Endothelial cell of umbilical vein (primary cell): ENCODE data around the gene ATP1B4. TPM values are rescaled to one million over a fixed set of nuclear protein-coding genes. Genes with fewer than 3 reads are reported as not detected.

Experiments
- Bru-seq: library from RNA; stranded (reverse); fragments of 400-500 nt; gene quantifications from one replicate; lab custom pipeline; 2021; lab: Mats Ljungman, UMichigan
- BruChase-seq, 2 experiments: library from RNA; stranded (reverse); fragments of 400-500 nt; gene quantifications; one replicate each; lab custom pipeline; 2021; lab: Mats Ljungman, UMichigan
- BruUV-seq: library from RNA; stranded (reverse); fragments of 400-500 nt; replicated peaks from 2 replicates; lab custom pipeline; 2021; lab: Mats Ljungman, UMichigan
- CTCF ChIA-PET: fragments of 300-600, 350-600 bp; sonication (Branson Sonifier 250); formaldehyde crosslinking; loops from one replicate; lab custom pipeline; 2021; ENCODE audit warnings: antibody characterized with exemption, inconsistent platforms; lab: Charles Lee
- POLR2A ChIA-PET: fragments of 300-600, 350-600 bp; sonication (Branson Sonifier 250); formaldehyde crosslinking; loops from one replicate; lab custom pipeline; 2021; ENCODE audit warnings: antibody characterized with exemption, inconsistent platforms; lab: Charles Lee
- DNase-seq: peaks from one replicate; pipeline ENCODE4 v3.0.0-alpha.2; 2011; ENCODE audit warnings: low read depth, low spot score
- FAIRE-seq: peaks from 2 replicates; lab custom pipeline; 2011; peaks lifted over from hg19 to GRCh38; lab: Jason Lieb, UNC
- H2AFZ ChIP-seq: 2 replicates; pipeline ENCODE4 v1.6.0; 2012; ENCODE audit warnings: low read depth, low read length, control low read depth, inconsistent platforms
- H3K27ac ChIP-seq: 2 replicates; pipeline ENCODE4 v1.5.1; 2011; ENCODE audit warnings: low read depth, mild to moderate bottlenecking, control low read depth, low read length, moderate library complexity; ENCODE audit not compliant: insufficient read depth
- H3K27me3 ChIP-seq, 2 experiments: 2 replicates each; pipeline versions ENCODE4 v1.6.0 to v1.6.1; 2011; ENCODE audit warnings: low read length in 2 of 2, mixed read lengths in 1 of 2; ENCODE audit not compliant: control insufficient read depth in 2 of 2, insufficient read depth in 2 of 2
- H3K36me3 ChIP-seq, 2 experiments: 2 replicates in 1 of 2; 3 replicates in 1 of 2; pipeline ENCODE4 v1.5.1; 2011; ENCODE audit warnings: low read length in 2 of 2, mild to moderate bottlenecking in 1 of 2, moderate library complexity in 1 of 2; ENCODE audit not compliant: control insufficient read depth in 2 of 2, insufficient read depth in 2 of 2; ENCODE audit errors: extremely low read depth in 1 of 2
- H3K4me1 ChIP-seq: 3 replicates; pipeline ENCODE4 v1.5.1; 2011; ENCODE audit warnings: mild to moderate bottlenecking, low read length; ENCODE audit not compliant: control insufficient read depth, insufficient read depth; ENCODE audit errors: extremely low read depth
- H3K4me2 ChIP-seq: 2 replicates; pipeline ENCODE4 v1.6.1; 2011; ENCODE audit warnings: low read length, control low read depth, mixed read lengths; ENCODE audit not compliant: insufficient read depth
- H3K4me3 ChIP-seq, 3 experiments: fragments of 200-600 bp in 1 of 3; sonication (generic), shearing (Covaris generic) in 1 of 3; replicated peaks in 1 of 3; 2 replicates each; pipeline ENCODE4 v1.5.1; 2011 to 2016; ENCODE audit warnings: control low read depth in 3 of 3, low read length in 3 of 3, mild to moderate bottlenecking in 2 of 3, inconsistent platforms in 1 of 3, low read depth in 1 of 3, moderate library complexity in 1 of 3; ENCODE audit not compliant: insufficient read depth in 1 of 3
- H3K79me2 ChIP-seq: 2 replicates; pipeline ENCODE4 v1.6.0; 2012; ENCODE audit warnings: low read length, inconsistent platforms; ENCODE audit not compliant: control insufficient read depth, insufficient read depth
- H3K9ac ChIP-seq: replicated peaks from 2 replicates; pipeline ENCODE3; 2011; ENCODE audit warnings: low read length, control low read depth; ENCODE audit not compliant: insufficient read depth; ENCODE audit errors: extremely low read depth
- H3K9me1 ChIP-seq: replicated peaks from 3 replicates; pipeline ENCODE4 v1.6.0; 2011; ENCODE audit warnings: mild to moderate bottlenecking, low read length; ENCODE audit not compliant: control insufficient read depth, insufficient read depth; ENCODE audit errors: extremely low read depth
- H3K9me3 ChIP-seq: replicated peaks from 2 replicates; pipeline ENCODE4 v1.5.1; 2012; ENCODE audit warnings: low read length, inconsistent platforms; ENCODE audit not compliant: control insufficient read depth, insufficient read depth
- H4K20me1 ChIP-seq: replicated peaks from 2 replicates; pipeline ENCODE3; 2011; ENCODE audit warnings: mild to moderate bottlenecking, low read length; ENCODE audit not compliant: control insufficient read depth, insufficient read depth; ENCODE audit errors: extremely low read depth
- CTCF ChIP-seq, 2 donors: IDR thresholded peaks; 1 replicate in 1 of 2; 2 replicates in 1 of 2; pipeline ENCODE4 v1.5.1; 2011; ENCODE audit warnings: low read length in 2 of 2, mild to moderate bottlenecking in 2 of 2, moderate library complexity in 2 of 2, control low read depth in 1 of 2, inconsistent platforms in 1 of 2, low read depth in 1 of 2; ENCODE audit not compliant: insufficient read depth in 1 of 2; ENCODE audit errors: extremely low read depth in 1 of 2
- EZH2 ChIP-seq: IDR thresholded peaks from 2 replicates; pipeline ENCODE4 v1.6.1; 2012; ENCODE audit warnings: borderline replicate concordance, low read depth, mild to moderate bottlenecking, moderate library complexity, low read length, inconsistent platforms; ENCODE audit not compliant: severe bottlenecking
- MAX ChIP-seq: IDR thresholded peaks from 2 replicates; pipeline ENCODE4 v1.6.1; 2011; ENCODE audit not compliant: insufficient read depth, insufficient read length
- MYC ChIP-seq: IDR thresholded peaks from one replicate; pipeline ENCODE4 v1.6.1; 2011; ENCODE audit warnings: mild to moderate bottlenecking, low read depth, low read length
- POLR2A ChIP-seq: IDR thresholded peaks from 2 replicates; pipeline ENCODE4 v1.6.1; 2012; ENCODE audit warnings: low read depth, mild to moderate bottlenecking, control low read depth, low read length
- POLR2AphosphoS5 ChIP-seq: IDR thresholded peaks from 2 replicates; pipeline ENCODE4 v1.6.1; 2012; ENCODE audit warnings: low read depth, mild to moderate bottlenecking, control low read depth, low read length, moderate library complexity; ENCODE audit not compliant: insufficient read depth
- dilution Hi-C: fragments of 300-500 bp; cut with MboI; formaldehyde crosslinking; loops from one replicate; pipeline ENCODE4 v1.15.0; 2019; ENCODE audit warnings: low sequenced_read_pairs; ENCODE audit not compliant: extremely low pct_ligation_motif_present
- intact Hi-C: fragments of 100-400 bp; cut with micrococcal nuclease; formaldehyde crosslinking; loops from one replicate; pipeline ENCODE4 v1.10.0; 2022
- long read RNA-seq: library from polyadenylated mRNA; stranded (forward); transcript quantifications from one replicate; pipeline ENCODE4 v2.0.0, GENCODE V29; 2021
- polyA minus RNA-seq, 3 experiments: library from RNA; depleted of rRNA, polyadenylated mRNA; stranded (reverse); fragments of >200 nt; gene quantifications; 1 replicate in 1 of 3; 2 replicates in 2 of 3; pipeline ENCODE4 v1.2.3, GENCODE V29; 2011
- polyA plus RNA-seq, 4 experiments: library from polyadenylated mRNA; depleted of rRNA in 3 of 4; stranded (reverse) in 3 of 4; unstranded in 1 of 4; fragments of >200 nt; gene quantifications; 2 replicates each; pipeline versions ENCODE4 v1.2.1 to v1.2.3, GENCODE V29; 2011 to 2012; ENCODE audit warnings: missing spikeins in 1 of 4
- total RNA-seq: library from RNA; stranded (reverse); gene quantifications from 2 replicates; pipeline ENCODE4 v1.2.3, GENCODE V29; 2021

The ATP1B4 gene
- not detected in 2 replicates for total RNA-seq
- not detected in 2 replicates for polyA plus RNA-seq
- polyA plus RNA-seq (2011; cell fraction: cytosol; rRNA removed) = not detected in 2 replicates
- not detected in 2 replicates for polyA plus RNA-seq (2011; cell fraction: nucleus; rRNA removed)
- not detected in 2 replicates for polyA plus RNA-seq (2012)
- not detected in 2 replicates for polyA minus RNA-seq
- polyA minus RNA-seq (2011; cell fraction: cytosol; rRNA and poly(A)+ RNA removed) = not detected
- polyA minus RNA-seq (2011; cell fraction: nucleus; rRNA and poly(A)+ RNA removed) = not detected in 2 replicates
- Bru-seq, nascent RNA = not detected
- BruChase-seq, experiment 1, labeled RNA remaining after a 6-hour chase = percentile 5 among the genes with signal in this experiment
- percentile 4 among the genes with signal in this experiment for BruChase-seq, experiment 2, labeled RNA remaining after a 2-hour chase
- long read RNA-seq = 0 reads

- DNase-seq (no peak), FAIRE-seq (no peak)
- Histone ChIP-seq H3K9me3 (no peaks in the 10 kb centered on the region), H3K9me1 (no peaks in the 10 kb centered on the region), H3K9ac (no peak within 1 kb of the TSS), H3K79me2 (no peaks in the 10 kb centered on the region), H4K20me1 (no peaks in the 10 kb centered on the region), H3K4me3 (no peak within 1 kb of the TSS), H3K4me1 (no peaks in the 10 kb centered on the region), H3K27me3 (no peaks in the 10 kb centered on the region), H2AFZ (no peak within 1 kb of the TSS), H3K36me3 (no peaks in the 10 kb centered on the region), H3K4me2 (no peak within 1 kb of the TSS), H3K27ac (no peak within 1 kb of the TSS)
- POLR2A ChIA-PET = no interaction called here
- TF ChIP-seq POLR2AphosphoS5 (no peak), POLR2A (no peak), MYC (no peak), EZH2 (no peak), CTCF (IDR thresholded peaks at IDR 0.05; ENCODE audit: extremely low read depth in 1 of 2, insufficient read depth in 1 of 2, low read depth in 1 of 2, low read length in 2 of 2) (no peak), MAX (no peak)
- BruUV-seq = no TSS peak
- dilution Hi-C loops = no loop called here
- intact Hi-C loops = no loop called here
- CTCF ChIA-PET = no interaction called here
These were observed at the start of gene ATP1B4 for GRCh38 chrX:120361764-120362305. Gene ATP1B4 (plus strand): TSS chrX:120362089. CDS start chrX:120362169, 80 bp downstream.
